ENCODE measurements around the gene FTCDNL1.

FTCDNL1 gene

DNA sequence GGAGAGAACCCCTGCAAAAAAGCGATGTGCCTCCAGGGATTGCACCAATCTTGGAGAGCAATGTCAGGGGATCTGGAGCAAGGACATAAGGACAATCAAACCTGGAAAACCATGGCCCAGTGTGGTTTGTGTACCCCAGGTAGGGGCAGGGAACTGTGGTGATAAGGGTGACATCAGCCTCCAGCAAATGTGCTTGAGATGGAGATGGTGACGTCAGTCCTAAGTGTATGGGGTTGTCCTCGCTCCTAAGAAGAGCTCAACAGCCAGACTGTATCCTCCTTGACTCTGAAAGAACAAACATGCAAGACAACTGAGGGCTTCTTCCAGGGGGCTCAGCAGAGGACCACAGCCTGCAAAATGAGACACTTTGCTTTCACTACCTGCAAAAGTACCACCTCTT lies 71.4 kb downstream of the FTCDNL1 start:
- in situ Hi-C loops (cut with MboI; ENCODE audit: low pct_unique_long_range_greater_than_20kb, low sequenced_read_pairs, unreplicated experiment), result no loop called here
- TF ChIP-seq, protein P1, sequence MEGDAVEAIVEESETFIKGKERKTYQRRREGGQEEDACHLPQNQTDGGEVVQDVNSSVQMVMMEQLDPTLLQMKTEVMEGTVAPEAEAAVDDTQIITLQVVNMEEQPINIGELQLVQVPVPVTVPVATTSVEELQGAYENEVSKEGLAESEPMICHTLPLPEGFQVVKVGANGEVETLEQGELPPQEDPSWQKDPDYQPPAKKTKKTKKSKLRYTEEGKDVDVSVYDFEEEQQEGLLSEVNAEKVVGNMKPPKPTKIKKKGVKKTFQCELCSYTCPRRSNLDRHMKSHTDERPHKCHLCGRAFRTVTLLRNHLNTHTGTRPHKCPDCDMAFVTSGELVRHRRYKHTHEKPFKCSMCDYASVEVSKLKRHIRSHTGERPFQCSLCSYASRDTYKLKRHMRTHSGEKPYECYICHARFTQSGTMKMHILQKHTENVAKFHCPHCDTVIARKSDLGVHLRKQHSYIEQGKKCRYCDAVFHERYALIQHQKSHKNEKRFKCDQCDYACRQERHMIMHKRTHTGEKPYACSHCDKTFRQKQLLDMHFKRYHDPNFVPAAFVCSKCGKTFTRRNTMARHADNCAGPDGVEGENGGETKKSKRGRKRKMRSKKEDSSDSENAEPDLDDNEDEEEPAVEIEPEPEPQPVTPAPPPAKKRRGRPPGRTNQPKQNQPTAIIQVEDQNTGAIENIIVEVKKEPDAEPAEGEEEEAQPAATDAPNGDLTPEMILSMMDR (IDR thresholded peaks at IDR 0.05; ENCODE audit: extremely low read depth, insufficient read depth, missing control alignments), result no peak
- no peak for DNase-seq (ENCODE audit: low spot score)

DNA sequence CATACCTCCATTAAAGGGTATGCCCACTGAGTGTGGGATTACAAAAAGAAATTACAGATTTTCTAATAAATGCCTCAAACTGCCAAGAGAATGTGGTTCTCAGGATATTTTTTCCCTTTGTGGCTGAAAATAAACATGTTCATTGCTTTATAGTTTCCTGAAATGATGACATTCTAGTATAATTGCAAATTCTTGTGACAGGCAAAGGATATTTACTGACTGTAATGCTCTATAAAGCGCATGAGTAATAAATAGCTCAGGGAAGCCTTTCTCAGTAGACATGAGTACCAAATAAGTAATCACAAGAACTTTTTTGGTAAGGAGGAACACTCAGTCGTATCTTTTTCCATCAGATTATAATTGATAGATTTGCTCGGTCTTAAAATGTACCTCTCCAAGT lies 72.3 kb downstream of the FTCDNL1 start:
- in situ Hi-C loops (cut with MboI; ENCODE audit: low pct_unique_long_range_greater_than_20kb, low sequenced_read_pairs, unreplicated experiment), result no loop called here
- no peak for DNase-seq (ENCODE audit: low spot score)
- TF ChIP-seq, protein P1 (IDR thresholded peaks at IDR 0.05; ENCODE audit: extremely low read depth, insufficient read depth, missing control alignments), result no peak

DNA sequence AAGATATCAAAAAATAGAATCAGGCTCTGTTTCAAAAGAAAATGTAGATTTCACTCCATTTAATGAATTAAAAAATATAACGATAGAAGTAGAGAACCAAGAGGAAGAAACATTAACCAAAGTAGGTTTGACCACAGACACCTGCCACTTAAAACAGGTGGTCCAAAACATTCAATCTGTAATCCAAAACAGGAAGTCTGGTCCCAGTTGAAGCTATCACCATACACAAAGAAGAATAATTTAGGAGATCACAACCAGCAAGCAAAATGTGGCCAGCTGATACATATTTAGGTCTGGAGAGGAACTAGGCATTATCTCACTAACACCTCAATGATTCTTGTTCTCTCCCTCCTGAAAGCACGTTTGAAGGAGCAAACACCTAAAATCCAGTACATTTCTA lies 73.1 kb downstream of the FTCDNL1 start:
- no peak for DNase-seq (ENCODE audit: low spot score)
- in situ Hi-C loops (cut with MboI; ENCODE audit: low pct_unique_long_range_greater_than_20kb, low sequenced_read_pairs, unreplicated experiment), result no loop called here
- TF ChIP-seq, protein P1 (IDR thresholded peaks at IDR 0.05; ENCODE audit: extremely low read depth, insufficient read depth, missing control alignments), result no peak

DNA sequence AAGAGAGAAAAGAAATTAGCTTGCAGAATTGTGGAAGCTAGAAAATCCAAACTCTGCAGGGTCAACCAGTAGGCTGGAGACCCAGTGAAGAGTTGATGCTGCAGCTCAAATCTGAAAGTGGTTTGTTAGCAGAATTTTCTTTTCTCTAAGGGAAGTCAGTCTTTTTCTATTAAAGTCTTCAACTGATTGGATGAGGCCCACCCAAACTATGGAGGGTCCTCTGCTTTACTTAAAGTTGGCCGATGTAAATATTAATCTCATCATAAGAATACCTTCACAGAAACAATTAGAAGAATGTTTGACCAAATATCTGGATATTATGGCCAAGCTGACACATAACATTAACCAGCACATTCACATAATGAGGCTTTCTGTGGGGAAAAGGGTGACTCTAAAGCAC lies 73.7 kb downstream of the FTCDNL1 start:
- DNase-seq (ENCODE audit: low spot score), result no peak
- TF ChIP-seq, protein P1 (IDR thresholded peaks at IDR 0.05; ENCODE audit: extremely low read depth, insufficient read depth, missing control alignments), result no peak
- in situ Hi-C loops (cut with MboI; ENCODE audit: low pct_unique_long_range_greater_than_20kb, low sequenced_read_pairs, unreplicated experiment), result no loop called here

DNA sequence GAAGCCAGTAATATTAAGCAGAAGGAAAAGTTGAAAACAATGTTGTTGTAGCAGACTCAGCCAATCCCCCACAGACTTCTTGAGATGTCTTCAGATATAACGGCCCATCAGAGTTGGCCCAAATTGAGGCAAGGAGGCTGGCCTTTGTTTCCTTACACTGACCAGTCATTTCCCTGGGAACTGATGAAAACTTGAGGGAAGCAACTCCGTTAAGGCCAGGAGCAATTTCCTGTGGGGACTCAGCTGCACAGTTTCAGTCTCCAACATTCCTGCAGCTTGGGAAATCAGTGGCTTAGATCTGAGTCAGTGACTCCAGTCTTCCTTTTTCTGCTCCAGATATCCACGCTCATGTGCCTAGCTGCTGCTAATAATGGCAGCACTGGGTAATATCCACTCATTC lies 75.7 kb downstream of the FTCDNL1 start:
- TF ChIP-seq, protein P1 (IDR thresholded peaks at IDR 0.05; ENCODE audit: extremely low read depth, insufficient read depth, missing control alignments), result no peak
- in situ Hi-C loops (cut with MboI; ENCODE audit: low pct_unique_long_range_greater_than_20kb, low sequenced_read_pairs, unreplicated experiment), result no loop called here

DNA sequence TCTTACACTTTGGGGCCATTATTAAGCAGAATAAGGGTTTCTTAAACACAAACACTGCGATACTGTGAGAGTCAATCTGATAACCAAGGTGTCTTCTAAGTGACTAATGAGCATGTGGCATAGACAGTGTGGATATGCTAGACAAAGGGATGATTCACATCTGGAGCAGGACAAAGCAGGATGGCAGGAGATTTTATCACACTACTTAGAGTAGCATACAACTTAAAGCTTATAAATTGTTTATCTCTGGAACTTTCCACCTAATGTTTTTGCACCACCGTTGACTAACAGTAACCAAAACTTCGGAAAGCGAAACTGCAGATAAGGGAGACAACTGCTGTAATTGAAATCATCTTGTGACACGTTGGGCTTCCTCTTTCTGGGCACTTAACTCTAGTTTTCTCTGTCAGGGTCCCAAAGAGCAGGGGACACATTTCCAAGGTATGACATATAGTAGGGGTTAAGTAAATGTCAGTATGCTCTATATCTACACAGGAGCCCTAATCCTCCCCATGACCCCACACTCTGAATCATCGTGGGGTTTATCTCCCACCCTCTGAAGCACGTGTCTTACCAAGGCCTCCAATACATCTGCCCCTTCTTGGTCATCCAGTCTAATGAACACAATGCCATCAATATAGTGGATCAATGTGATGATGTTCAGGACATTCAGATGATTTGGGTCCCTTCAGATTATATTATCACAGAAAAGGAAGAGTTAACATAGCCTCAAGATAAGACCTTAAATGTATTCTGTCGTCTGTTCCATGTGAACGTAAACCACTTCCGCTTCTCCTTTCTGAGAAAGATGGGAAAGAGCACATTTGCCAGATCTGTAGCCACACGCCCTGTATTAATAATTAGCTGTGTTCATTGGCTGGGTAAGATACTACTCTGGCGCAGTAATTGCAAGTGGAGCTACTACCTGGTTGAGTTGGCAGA lies 78.7 kb downstream of the FTCDNL1 start:
- TF ChIP-seq, protein P1 (IDR thresholded peaks at IDR 0.05; ENCODE audit: extremely low read depth, insufficient read depth, missing control alignments), result no peak
- in situ Hi-C loops (cut with MboI; ENCODE audit: low pct_unique_long_range_greater_than_20kb, low sequenced_read_pairs, unreplicated experiment), result no loop called here
- no peak for DNase-seq (ENCODE audit: low spot score)

More for the DNA sequence above, 75.7 kb downstream of the FTCDNL1 start:
- no peak for DNase-seq (ENCODE audit: low spot score)

Data from GM13977 (cell line).